Stimulated activated CD8-positive, alpha-beta memory T cell treated with anti-CD3 and anti-CD28 coated beads, Interleukin-12 subunit alpha, Interleukin-12 subunit beta, amount 100 ng/mL, for 24 hours (primary cell): Measurements from ENCODE around the gene OPRM1.

ENCODE experiments used
- DNase-seq: peaks from one replicate; pipeline ENCODE4 v3.0.0-alpha.2; 2020; ENCODE audit errors: extremely low read depth

OPRM1 gene

DNA sequence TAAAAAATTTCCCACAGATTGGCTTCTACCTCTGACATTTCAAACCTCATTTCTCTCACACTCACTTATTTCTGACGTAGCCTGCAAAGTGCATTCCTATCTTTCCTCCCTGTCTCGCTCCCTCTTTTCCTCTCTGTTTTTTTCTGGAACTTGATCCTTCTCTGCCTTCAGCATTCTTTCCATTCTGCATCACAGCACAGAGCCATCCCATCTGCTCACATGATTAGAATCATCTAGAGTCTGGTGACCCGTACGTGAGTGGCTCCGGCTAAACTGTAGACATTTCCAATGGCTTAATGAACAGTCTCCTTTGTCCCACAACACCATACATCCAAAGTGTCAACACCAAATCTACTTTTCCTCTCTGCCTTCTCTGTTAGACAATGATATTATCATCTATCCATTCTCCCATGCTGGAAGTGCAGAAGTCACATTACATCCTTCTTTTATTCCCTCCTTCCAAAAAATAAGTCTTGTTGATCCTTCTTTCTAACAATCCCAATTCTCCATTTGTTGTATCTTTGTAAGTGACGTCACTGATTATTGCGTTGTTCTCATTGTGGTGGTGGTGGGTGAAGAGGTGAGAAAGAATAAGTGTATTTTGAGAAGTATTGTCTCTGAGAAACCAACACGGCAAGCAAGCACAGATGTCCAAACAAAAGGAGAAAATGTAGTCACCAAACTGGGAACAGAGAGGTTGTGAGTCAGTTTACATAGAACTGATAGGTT, 41.6 kb downstream of the OPRM1 start:
- no peak for DNase-seq

DNA sequence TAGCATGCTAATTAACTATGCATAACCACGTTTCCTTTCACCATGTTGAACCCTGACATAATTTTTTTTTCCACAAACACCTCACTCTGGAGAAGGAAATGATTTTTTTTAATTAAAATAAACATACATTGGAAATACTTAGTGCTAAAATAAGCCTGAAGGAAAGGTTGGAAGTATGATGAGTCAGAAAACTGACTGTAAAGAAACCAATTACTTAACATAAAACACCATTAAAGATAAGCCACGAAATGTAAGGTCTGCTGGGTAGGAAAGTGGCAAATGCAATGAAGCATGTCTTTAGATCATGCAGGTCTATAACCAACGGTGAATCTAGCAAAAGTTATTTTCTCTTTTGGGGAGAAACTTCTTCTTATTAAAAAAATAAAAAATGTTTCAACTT, 47.5 kb downstream of the OPRM1 start:
- DNase-seq: no peak

DNA sequence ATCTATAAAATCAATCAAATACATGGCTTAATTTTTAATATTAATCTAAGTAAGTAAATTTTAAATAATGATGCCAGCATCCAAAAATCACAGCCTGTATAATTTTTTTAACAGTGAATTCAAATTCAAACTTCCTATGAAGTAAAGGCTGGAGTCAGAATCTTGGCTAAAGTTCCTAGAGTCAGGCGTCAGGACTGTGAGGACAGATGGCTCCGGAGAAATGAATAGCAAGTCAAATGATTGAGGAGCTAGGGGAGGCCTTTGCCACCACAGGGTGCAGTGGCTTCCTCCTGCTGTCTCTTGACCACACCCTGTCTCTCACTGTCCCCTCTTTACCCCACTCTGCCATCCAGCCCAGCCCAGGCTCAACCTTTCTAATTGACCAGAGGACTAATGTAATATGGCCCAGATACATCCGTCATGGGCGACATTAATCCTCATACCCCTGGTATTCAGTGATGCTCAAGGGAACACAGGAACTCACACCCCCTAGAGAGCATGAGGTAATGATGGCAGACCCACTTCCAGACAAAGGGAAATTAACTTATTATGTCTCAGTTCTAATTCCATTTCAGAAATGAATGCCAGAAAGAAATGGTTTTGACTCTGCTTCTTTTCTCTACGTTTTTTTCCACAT, 53.4 kb downstream of the OPRM1 start:
- no peak for DNase-seq

DNA sequence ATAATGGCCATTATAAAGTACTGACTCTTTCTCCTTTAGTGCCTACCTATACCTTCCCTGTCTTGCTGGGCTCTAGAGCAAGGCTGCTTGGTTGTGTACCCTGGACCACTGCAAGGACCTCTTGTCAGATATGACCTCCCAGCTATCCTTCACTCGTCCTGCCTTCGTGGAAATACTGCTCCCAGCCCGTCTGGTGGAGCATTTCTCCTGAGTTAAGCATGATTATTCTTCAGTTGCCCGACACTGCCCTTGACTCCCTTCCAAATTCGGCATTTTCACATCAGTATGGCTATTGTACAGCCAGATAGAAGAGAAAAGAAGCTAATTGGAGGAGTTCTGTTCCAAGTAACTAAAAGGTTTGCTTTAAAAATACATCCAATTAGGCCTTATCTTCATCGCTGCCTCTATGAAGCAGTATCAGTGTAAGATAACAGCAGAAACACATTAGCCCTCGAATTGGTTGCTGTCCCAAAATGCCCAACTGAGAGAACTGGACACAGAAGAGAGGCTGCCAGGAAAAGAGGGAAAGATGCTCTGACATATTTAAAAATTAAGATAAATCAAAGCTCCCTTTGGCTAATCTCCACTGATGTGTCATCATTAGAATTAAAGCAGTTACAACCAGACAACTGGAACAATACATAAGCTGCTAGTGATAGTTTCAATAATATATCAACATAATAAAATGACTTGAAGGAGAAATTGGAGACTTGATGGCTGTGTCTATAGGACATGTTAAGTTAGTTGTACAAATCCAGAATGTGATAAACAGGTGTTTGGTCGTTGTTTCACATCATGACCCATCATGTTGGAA, 54.4 kb downstream of the OPRM1 start:
- no peak for DNase-seq

DNA sequence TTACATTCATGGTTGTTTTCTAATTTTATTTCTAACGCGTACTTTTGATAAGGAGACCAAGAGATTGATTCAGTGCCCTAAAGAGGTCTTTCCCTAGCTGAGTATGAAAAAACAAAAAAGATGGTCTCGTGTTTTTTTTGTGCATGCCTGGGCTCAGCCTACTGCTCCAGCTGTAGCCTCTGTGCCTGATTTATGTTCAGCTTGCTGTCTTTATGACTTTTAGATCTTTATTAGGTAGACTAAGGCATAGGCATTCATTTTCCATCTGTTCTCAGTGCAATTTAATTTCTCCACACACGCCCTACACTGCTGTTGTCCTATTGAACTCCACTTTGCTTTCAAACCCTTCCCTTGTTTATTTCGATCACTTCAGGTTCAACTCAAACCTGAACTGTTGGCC, 56.5 kb downstream of the OPRM1 start:
- DNase-seq: no peak

DNA sequence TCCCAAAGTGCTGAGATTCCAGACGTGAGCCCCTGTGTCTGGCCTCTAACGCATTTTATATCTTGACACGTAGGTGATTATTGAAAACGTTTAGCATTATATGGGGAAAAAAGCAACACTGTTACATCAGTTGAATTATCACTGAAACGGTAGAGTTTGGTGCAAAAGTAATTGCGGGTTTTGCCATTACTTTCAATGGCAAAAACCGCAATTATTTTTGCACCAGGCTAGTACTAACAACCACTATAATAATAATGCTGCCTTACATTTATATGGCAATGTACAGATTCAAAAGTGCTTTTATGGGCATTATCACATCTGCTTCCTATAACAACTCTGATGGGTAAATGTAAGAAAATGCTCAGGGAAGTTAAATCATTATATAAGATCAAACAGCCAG, 57.3 kb downstream of the OPRM1 start:
- DNase-seq: no peak

DNA sequence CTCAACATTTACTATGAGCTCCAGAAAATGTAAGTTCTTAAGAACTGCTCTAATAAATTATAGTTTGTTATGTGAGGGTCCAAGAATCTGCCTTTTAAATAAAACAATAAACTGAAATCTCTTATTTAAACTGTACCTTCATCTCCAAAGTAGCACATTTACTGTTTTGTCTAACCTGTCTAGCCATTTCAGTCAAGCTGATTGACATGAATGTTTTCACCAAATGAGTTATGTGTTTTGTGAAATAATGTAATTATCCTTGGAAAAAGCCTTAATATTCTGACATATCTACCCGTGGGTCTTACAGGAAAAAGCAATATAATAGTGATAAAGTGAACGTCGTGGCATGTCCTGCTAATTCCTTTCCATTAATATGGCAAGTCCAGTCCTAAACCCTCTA, 57.8 kb downstream of the OPRM1 start:
- no peak for DNase-seq

DNA sequence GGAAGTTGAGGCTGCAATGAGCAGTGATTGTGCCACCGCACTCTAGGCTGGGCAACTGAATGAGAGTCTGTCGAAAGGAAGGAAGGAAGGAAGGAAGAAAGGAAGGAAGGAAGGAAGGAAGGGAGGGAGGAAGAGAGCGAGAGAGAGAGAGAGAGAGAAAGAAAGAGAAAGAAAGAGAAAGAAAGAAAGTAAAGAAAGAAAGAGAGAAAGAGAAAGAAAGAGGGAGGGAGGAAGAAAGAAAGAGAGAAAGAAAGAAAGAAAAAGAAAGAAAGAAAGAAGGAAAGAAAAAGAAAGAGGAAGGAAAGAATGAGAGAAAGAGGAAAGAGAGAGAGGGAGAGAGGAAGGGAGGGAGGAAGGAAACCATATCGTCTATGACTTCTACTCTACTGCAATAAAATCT, 60.2 kb downstream of the OPRM1 start:
- DNase-seq: no peak

DNA sequence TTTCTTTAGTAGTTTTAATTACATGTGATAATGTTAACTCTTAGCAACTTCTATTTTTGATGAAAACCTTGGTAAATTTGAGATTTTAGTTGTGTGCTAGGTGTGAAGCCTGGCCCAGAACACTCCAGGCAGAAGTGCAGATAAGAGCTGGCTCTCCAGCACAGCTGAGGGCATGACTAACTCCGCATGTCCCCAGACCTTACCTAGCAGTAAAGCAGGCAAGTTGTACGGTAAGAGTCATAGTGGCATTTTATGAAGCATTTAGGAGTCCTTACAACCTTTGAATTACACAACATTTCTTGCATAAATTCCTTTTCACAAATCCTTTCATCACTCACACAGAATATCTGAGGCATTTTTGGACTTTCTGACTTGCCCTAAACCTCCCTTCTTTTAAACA, 67.2 kb downstream of the OPRM1 start:
- DNase-seq: no peak

DNA sequence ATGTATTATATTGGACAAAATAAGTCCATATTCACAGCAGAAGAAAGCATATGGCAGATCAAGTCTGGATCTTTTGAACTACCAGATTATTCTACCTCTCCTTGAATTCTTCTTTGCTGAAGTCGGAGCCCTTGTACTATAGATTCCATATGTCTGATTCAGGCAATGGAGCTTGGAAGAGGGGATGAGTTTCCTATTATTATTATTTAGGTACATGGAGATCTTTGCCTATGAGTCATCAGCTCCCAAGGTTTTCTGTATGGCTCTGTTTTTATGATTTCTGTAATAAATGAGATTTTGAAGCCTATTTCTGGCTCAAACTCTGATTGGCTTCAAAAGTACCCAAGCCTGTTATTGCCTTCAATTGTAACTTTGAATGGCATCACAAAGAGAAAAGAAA, 72.0 kb downstream of the OPRM1 start:
- no peak for DNase-seq

DNA sequence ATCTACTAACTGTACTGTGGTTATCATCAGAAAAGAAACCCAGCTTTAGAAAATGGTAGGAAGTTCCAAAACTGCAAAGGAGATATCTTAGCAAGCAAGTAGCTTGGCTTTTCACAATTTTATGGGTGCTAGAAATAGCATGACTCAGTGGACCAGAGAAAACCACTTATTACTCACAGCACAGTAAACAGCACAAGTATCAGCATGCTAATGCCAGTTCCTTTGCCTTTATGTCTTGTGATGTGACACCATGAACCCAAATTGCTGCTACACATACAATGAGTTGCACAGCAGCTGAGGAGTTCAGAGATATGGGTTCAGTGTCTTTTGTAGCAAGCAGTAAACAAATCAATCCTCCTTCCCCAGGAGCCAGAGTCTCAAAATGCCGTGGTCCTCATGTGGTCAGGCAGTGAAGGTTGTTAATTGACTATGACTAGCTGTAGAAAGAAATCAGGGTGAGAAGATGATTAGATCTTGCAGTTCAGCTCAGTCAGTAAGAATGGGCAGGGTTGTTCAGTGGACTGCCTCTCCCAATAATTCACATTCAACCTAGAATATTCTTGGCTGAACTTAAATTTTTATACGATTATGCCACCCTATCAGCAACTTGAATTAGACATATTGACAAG, 73.3 kb downstream of the OPRM1 start:
- no peak for DNase-seq

DNA sequence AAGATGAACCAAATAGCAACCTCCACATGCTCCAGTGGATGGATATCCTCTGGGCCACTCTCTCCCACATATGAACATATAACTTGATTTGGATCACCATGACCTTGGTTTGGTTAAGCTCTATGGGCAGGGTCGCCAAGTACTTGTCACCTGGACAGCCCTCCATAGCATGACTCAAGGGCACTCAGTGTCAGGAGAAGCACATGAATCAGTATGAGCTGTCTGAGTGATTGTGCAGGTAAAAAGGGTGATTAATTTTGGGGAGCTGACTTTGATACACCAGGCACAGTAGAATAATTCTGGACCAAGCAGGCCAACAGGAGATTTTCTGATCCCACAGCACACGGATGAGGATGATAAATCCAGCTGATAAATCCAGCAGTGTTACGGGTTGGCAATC, 74.4 kb downstream of the OPRM1 start:
- no peak for DNase-seq

DNA sequence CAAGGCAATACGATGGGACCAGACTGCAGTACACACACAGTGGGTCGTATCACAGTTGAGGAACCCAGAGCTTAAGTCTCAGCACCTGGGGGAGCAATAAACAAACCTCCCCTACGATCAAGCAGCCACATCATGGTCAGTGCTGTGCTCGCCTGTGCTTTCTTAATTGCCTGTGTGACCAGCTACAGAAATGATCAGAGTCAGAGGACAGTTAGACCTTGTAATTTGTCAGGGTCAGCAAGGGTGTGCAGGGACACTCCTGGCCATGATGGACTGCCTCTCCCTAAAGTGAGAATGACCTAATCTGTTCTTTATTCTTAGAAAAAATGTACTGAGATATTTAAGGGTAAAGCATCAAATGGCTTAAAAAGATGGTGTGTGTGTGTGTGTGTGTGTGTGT, 78.4 kb downstream of the OPRM1 start:
- no peak for DNase-seq

DNA sequence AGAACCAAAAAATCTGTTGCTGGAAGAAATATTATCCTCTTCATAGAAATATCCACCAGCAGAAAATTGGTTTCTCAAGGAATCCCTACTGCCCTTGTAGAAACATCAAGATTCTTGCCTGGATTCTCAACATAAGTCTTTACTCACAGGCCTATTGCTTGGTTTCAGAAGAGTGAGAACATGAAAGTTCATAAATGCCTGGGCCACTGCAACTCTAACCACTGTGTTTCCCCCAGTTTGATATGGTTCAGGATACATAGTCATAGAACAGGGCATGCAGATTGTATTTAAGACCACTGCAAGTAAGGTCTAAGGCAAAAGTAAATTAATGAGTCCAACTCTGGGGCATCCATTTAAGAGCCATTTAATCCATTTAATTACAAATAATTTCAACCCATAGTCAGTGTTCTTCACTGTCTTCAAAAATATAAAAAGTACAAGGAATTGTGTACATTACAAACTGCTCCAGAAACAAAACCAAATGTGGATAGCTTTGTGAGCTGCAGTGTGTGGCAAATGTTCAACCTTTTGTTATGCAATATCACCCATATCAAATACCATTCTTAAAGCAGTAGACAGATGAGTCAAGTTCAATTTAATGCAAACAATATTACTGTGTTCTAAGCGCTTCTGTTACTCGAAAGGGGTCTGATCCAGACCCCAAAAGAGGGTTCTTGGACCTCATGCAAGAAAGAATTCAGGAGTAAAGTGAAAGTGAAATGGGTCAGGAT, 83.3 kb downstream of the OPRM1 start:
- DNase-seq: no peak

DNA sequence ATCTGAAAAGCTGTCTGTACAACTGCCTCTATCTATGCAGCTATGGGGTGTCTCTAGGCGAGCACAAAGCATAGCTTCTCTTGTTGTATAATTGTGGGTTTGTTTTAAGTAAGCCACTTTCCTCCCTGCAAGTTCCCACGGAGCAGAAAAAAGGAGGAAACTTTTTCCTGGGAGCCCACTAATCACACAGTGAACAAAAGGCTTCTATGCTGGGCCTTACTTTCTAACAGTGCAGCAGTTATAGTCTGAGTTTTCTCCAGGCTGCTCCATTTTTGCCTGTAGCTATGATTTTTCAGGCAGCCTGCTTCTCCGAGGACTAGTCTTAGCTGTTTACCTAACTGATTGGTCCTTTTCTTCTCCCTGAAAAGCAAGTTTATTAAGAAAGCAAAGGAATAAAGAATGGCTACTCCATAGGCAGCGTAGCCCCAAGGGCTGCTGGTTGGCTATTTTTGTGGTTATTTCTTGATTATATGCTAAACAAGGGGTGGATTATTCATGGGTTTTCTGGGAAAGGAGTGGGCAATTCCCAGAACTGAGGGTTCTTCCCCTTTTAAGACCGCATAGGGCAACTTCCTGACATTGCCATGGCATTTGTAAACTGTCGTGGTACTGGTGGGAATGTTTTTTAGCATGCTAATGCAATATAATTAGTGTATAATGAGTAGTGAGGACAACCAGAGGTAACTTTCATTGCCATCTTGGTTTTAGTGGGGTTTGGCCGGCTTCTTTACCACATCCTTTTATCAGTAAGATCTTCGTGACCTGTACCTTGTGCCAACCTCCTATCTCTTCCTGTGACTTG, 84.3 kb downstream of the OPRM1 start:
- DNase-seq: no peak

DNA sequence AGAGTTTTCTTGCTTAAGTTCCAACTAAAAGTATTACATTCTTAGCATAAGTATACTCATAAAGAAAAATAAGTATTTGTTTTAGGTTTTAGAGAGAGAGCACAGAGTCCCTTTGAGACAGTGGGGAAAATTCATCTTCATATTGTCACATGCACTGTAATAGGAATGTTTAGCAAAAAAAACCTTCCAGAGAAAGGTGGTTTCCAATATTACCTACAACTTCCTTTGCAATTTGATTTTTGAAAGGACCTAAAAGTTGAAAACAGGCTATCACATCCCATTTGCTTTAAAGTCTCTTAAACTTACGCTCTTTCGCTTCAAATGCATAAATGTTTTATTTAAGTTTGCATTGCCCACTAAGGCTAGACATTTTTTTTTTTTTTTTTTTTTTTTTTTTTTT, 86.4 kb downstream of the OPRM1 start:
- no peak for DNase-seq

DNA sequence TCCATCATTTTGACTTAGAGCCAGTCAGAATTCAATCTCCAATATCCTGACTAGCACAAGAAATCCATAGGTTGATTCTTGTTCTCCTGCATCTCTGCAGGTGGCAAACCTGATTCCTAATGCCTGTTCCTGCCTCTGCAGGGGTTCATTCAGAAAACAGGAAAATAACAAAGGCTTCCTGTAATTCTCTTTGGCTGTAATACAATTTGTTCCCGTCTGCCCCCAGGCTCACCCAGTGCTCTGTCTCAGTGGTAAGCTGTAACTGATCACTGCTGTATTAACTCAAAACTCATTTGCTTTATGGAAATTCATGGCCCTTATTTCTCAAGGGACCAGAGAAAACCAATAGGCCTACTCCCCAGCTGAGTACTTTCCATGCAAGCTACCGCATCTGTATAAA, 88.6 kb downstream of the OPRM1 start:
- DNase-seq: no peak

DNA sequence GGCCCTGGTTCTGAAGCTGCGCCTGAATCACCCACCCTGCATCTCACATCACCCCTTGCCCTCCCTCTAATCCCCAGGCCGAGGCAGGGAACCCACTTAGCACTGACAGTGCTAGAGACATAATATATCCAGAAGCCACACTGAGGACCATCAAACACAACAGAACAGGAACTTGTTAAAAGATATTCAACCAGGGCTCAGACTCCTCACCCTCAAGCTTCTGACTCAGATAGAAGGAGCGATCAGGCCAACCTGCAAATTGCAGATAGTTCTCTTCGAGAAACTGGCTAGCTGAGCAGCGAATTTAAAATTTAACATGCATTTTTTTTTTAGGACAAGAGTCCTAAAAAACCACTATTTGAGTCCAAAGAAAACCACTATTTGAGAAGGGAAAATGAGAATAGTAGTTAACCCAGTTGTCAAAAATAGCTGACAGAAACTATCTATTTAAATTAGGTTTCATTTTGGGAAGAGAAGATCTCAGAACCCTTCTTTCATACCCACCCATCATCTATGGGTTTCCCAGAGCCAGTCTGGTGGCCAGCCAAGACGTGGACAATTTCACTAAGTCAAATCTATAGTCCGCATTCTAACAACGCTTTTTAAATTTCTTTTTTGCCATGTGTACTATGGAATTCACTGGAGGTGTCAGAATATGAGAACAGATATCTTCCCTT, 95.6 kb downstream of the OPRM1 start:
- DNase-seq: no peak

DNA sequence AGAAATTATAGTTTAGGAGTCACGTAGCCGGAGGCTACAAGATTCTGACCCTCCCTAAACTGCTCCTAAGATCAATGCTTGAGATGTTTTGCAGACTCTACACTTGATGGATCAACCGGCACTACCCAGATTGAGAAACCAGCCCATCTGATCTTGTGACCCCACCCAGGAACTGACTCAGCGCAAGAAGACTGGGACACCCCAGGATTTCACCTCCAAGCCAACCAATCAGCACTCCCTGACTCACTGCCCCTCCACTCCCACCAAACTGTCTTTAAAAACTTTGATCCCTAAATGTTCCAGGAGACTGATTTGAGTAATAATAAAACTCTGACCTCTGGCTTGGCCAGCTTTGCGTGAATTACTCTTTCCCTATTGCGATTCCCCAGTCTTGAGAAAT, 99.8 kb downstream of the OPRM1 start:
- no peak for DNase-seq

DNA sequence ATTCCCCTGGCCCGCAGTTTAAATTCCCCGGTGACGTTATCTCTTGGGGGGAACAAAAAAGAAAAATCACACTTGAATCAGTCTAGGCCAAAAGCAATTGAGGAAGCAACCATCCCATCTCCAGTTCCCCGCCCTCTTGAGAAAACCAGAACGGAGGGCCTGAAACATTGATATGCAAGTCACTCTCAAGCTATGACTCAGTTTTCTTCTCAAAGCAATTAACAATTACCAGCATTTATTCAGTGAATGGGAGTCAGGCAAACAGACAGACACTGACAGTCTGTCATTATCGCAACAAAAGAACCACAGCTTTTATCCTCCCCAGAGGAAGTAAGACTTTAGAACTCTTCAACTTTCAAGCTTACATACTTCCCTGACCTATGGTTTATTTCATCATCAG, 100.9 kb downstream of the OPRM1 start:
- no peak for DNase-seq
